GM19468 (cell line): ENCODE measurements around the gene REEP3.

Experiments used
- ATAC-seq: cut with Tn5 transposase; IDR thresholded peaks from one replicate; pipeline ENCODE4 v1.9.1; 2021; ENCODE audit warnings: mild to moderate bottlenecking, moderate library complexity, moderate number of reproducible peaks; ENCODE audit not compliant: unreplicated experiment; ENCODE audit errors: extremely low read depth

Gene REEP3

DNA sequence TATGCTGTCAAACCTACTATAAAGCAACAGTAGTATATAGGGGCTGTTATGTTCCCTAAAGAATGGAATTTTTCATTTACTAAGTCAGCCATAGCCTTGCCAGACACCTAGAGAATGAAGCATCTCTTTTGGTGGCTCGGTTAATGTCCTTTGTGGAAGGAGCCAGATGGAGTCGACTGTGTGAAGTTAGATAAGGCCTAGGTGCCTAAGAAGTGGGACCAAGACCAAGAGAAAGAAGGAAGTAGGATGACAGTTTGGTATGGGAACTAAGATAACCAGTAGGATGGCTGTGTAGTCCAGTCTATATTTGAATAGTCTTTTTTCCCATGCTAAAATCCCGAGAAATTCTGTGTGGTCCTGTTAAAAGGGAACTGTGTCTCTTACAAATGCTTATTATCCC, 62.2 kb downstream of the REEP3 start:
- no peak for ATAC-seq

DNA sequence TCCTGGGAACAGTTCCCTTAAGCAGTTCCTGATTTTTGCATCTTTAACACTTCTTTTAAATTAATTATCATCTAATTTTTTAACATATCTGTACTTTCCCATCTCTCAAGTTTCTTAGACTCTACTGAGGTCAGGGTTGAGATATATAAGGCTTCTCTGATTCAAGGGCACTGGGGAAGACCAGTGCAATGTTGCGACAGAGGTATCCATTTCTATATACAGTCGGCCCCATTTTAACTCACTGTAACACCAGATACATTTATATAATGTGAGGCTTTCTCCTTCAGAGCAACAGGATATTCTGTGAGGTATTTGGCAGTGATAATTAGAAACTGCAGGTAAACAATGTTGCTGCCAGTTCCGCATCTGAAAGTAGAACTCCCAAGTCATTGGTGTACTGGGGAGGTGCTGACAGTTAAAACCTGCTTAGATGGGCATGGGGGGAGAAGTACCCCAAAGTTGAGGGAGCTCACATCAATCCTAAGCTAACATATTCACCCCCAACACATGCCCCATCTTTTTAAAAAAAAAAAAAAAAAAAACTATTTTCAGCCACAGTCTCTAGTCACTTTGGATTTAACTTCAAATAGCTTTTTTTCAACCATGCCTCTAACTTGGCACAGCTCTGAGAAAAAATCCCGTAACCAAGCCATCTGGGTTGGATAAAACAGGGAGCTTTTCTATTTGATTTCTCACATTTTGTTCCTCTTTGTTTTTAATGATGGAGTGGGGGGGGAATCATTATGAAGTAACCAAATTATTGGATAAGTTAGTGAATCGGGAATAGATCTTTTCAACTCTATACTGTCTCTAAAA, 62.9 kb downstream of the REEP3 start:
- no peak for ATAC-seq

DNA sequence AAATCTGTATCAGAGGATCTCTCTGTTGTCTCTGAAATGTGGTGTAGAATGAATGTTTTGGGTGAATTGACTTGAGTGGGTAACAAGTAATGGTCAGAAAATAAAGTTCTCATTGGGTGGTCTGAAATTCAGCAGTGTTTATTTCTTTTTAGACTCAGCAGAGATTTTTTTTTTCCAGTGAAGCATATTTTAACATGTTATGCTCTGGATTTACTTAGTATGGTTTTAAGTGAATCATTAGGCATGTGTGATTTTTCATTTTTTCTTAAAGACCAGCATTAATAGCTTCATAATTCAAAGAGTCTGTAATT, 63.5 kb downstream of the REEP3 start:
- no peak for ATAC-seq

- no peak for ATAC-seq
Measured at GRCh38 chr10:63585041-63585440, 63.8 kb downstream of the REEP3 start.

GRCh38 chr10:63586043-63586442, 64.8 kb downstream of the REEP3 start:
- no peak for ATAC-seq

DNA sequence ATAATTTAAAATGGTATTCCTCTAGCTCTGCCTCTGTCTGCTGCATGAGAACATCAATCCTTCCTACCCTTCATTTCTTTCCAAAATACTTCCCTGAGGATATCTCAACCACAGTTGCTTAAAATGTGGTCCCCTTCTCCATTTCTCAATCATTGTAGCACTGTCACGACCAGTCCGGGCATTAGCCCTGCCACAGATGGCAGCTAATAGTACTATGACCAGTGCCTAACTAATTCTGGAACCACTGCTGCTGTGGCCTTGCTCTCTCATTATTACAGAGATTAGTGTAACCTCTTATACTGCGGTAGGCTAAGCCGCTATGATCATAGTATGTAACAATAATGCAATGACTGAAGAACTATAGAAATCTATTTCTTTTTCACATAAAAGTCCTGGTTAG, 66.0 kb downstream of the REEP3 start:
- no peak for ATAC-seq

DNA sequence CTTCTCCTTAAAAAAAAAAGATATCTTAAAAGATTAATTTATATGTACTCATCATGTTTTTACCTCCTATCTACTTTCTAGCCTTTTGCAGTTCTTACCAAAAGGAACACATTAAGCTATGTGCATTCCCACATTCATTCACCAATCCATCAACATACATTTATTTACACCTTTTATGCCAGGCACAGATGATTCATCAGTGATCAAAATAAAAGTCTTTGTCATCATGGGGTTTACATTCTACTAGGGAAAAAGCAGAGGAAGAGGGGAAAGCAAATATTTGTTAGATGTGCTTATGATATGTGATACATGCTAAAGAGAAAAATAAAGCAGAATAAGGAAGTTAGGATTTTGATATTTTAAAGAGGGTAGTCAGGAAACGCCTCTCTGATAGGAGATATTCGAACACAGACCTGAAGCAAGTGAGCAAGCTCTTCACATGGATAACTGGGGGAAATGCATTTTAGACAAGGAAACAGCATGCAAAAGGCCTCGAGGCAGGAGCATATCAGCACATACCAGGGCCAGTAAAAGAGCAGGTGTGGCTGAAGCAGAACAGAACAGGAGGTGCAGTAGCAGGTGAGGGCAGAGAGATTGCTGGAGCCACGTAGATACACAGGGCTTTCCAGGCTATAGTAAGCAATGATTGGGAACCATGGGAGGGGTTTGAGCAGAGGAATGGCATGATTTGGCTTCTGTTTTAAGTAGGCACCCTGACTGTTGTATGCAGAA, 67.4 kb downstream of the REEP3 start:
- ATAC-seq = no peak

GRCh38 chr10:63591600-63592379, 70.6 kb downstream of the REEP3 start:
- ATAC-seq = no peak

DNA sequence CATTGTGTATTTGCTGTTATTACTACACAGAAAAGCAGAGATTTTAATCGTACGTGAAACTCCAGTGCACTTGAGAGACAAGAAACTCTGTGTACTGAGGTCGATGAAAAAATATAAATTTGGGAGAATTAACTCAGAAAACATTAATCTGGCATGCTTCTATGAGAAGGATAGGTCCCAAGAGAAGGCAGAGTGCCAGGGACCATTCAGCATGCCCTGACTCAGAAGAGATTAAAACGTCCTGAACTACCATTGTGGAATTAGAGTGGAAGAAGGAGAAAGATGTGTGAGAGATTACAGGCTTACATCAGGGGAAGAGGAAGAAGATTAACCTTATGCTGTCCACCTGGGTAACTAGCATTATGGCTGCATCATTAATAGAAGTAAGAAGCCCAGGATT, 72.4 kb downstream of the REEP3 start:
- ATAC-seq = no peak

DNA sequence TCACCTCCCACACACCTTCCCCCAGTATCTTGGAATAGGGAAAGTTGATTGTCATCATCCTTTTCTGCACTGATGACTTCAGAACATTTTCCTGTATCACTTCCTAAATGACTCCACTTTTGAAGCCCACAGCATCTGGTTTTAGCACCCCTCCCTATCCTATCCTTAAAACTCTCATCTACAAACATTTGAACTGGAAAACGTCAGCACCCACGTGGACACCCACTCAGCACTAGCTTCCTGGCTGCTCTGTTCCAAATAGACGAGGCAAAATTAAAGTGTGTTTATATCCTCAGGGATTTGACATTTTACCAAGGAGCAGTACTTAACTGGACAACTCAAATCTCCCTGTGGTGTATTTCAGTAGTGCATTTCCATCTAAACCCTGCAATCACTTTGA, 73.9 kb downstream of the REEP3 start:
- no peak for ATAC-seq

DNA sequence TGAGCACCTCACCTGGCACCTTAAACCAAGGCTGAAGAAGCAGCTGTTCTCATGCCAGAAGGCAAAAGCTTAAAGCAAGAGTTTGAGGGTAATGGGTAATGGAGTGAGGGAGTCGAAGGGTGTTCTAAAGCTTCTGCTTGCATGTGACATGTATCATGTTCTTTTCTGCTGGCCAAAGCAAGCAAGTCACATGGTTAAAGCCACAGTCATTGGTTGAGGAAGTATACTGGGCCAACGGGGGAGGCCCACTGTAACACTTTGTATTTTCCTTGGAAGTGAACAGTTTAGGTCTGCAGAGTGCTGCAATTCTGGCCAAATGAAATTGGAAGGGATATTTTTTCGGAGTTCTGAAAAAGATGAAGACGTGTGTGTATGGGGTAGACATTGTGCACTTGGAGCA, 75.7 kb downstream of the REEP3 start:
- ATAC-seq = no peak

GRCh38 chr10:63600540-63600939, 79.3 kb downstream of the REEP3 start:
- no peak for ATAC-seq

DNA sequence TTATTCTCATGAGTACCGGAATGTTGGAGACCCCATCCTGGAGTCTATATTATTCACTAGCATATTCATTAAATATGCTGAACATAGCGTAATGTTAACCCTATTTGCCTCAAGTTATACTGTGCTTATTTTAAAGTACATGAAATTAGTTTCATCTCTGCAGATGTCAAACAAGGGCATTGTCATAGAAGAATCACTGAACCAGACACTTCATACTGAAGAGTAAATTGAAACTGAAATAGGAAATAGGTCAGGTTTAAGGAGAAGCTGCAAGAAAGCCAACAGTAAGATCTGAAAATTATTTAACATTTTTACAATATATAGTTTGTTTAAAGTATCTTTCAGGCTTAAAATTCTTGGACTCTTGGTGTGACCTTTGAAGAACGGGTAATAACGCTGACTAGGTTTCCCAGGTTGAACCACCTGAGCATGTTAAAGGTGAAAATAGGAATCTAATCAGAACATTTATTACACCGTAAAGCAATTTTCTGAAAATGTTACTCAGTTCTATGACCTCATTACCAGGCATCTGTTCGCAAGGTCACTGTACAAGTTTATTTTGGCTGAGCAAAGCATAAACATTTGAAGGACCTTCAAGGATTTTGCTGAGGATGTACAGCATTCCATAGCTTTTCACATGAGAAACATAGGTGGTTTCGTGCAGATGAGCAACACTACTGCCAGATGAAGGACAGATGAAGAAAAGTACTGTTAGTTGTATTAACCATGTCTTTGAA, 82.7 kb downstream of the REEP3 start:
- peak; percentile 52 for ATAC-seq

GRCh38 chr10:63605197-63605967, 84.2 kb downstream of the REEP3 start:
- no peak for ATAC-seq

GRCh38 chr10:63608511-63608910, 87.3 kb downstream of the REEP3 start:
- ATAC-seq = no peak

DNA sequence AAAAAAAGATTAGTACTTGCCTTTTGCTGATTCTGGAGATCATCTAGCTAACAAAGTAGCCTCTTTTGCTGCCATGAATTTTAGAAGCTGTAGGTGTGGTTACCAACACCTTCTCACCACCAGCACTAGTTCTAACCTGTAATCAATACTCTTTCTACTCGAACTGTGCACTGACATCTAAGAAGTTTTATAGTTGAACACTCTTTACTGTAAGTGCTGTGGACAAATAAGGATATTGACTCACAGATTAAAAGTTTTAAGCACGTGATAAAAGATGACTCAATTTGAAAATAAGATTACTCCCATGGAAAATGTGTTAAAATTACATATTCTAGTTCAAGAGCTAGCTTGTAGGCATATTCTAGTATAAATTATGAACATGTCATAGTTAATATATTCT, 89.9 kb downstream of the REEP3 start:
- ATAC-seq = no peak

DNA sequence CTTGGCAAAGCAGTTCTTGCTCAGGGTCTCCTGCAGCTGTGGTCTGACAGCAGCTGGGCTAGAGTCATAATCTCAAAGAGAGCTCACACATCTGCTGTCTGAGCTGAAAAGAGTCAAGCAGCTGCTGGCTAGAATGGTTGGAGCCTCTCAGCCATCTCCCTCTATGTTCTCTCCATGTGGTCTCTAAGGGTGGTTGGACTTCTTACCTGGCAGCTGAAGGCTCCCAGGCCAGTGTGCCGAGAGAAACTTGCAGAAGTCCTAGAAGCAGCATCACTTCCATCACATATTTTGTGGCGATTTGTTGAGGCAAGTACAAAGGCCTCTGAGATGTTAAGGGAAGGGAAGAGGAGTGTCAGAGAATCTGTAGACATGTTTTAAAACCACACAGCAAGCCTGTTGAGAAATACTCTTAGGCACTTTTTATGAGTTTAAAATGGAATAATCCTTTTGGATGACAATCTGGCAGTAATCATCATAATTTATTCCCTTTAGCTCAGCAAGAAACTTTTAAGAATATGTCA, 93.2 kb downstream of the REEP3 start:
- no peak for ATAC-seq

DNA sequence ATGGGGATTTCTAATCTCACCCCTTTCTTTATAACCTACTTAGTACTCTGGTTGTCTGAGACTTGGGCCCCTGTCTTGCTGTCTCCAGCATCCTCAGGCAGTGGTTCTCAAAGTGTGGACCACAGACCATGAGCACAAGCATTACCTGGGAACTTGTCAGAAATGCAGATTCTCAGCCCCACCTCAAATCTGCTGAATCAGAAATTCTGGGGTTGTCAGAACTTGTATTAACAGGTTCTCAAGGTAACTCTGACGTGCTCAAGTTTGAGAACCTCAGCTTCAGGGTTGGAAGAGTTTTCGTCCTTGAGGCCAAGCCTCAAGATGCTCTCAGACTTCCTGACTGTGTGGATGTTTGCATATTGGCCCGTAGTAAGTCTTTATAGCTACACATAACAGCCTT, 97.4 kb downstream of the REEP3 start:
- ATAC-seq = no peak

GRCh38 chr10:63619426-63619825, 98.2 kb downstream of the REEP3 start:
- no peak for ATAC-seq

GRCh38 chr10:63622097-63622496, 100.9 kb downstream of the REEP3 start:
- no peak for ATAC-seq
